ENCODE results near the gene TMEM9B. TPM values are rescaled to one million over a fixed set of nuclear protein-coding genes. Genes with fewer than 3 reads are reported as not detected.
"Not testable (repeated sequence)": the region's sequence is repeated elsewhere in the genome, so short reads cannot be mapped to it uniquely, and the experiment has no call there.

Gene TMEM9B
- 30.0 TPM for total RNA-seq
- 27.3 TPM for polyA plus RNA-seq

DNA sequence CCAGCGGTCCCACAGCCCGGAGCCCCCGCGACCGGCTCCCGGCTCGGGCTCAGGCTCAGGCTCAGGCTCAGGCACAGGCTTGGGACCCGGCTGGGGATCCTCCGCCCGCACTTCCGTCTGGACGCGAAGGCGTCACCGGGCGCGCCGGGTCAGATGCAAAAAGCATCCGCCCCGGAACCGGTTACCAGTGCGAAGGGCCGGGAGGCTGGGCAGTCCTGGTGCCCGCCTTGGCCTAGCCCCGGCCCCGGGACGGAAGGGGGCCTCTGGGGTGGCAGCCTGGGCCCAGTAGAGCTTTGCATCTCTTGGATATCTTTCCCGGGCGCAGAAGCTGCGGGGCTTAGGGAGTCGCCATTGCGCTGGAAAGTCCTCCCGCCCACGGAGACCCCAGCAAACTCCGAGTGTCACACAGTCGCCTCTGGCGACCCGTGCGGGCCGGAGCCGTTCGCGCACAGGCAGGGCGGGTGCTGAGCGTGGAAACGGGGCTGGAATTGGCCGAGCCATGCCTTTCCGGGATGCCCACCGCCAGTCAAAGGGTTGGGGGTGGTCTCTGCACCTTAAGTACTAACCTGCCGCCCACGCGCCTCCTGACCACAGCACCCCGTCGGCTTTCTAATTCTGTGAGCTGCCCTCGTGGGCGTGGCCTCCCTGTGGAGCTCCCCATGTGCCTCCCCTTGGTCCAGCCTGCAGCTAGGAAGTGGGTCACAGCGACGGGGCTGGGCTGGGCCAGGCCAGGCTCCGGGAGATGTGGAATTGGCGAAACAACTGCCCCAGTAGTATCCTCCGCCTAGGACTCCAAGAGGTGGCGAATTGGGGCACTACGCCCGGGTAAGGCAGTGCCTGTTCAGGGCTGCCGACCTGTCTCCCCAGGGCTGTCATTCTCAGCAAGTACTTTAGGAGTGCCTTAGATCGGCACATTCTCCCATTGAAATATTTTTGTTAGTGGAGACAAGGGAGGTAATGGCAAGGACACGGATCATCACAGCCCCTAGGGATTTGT lies at the start of gene TMEM9B:
Gene TMEM9B (minus strand): TSS at position 119 of the 997 bp plus-strand sequence. CDS start 129 bp downstream, outside the sequence.
- Histone ChIP-seq H3K36me3 (ENCODE audit: insufficient read depth) (no peaks in the 10 kb centered on the region), H3K27ac (ENCODE audit: low read depth) (peak within 1 kb of the TSS; percentile 94), H3K4me3 (ENCODE audit: low read depth, low read length) (peak within 1 kb of the TSS; percentile 85), H3K4me1 (ENCODE audit: insufficient read depth) (no peaks in the 10 kb centered on the region)
- DNase-seq (ENCODE audit: extremely low spot score) = peak; percentile 76
- WGBS = under 1% methylated on average over 67 of the region's 67 CpGs

DNA sequence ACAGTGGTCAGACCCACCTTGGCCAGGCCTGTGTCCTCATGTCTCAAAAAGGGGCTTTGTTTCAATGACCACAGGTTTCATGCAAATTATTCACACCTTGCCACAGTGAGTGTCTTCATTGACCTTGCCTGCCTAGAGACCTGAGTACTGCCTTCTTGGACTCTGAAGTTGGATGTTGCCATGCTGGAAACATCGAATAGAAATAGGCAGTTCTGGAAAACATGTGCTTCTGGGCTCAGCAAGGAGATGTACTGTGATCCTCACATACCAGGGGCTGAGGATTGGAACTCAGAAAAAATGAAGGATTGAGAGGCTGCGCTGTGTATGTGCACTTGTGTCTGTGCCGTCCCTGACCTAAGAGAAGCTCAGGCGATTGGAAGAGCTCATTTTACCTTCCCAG lies 49.1 kb upstream of the TMEM9B start:
- WGBS = 94% methylated on average over 4 of the region's 4 CpGs
- H3K4me1 ChIP-seq (ENCODE audit: insufficient read depth) = no peaks in the 10 kb centered on the region
- H3K27ac ChIP-seq (ENCODE audit: low read depth) = no peak overlapping the region
- DNase-seq (ENCODE audit: extremely low spot score) = no peak
- H3K4me3 ChIP-seq (ENCODE audit: low read depth, low read length) = no peak overlapping the region
- no peaks in the 10 kb centered on the region for H3K36me3 ChIP-seq (ENCODE audit: insufficient read depth)

DNA sequence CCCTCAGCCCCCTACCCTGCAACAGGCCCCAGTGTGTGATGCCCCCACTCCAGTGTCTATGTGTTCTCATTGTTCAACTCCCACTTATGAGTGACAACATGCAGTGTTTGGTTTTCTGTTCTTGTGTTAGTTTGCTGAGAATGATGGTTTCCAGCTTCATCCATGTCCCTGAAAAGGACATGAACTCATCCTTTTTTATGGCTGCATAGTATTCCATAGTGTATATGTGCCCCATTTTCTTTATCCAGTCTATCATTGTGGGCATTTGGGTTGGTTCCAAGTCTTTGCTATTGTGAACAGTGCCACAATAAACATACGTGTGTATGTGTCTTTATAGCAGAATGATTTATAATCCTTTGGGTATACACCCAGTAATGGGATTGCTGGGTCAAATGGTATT lies 45.3 kb upstream of the TMEM9B start:
- not testable (repeated sequence) for H3K36me3 ChIP-seq (ENCODE audit: insufficient read depth)
- WGBS = 72% methylated on average over 1 of the region's 1 CpG

DNA sequence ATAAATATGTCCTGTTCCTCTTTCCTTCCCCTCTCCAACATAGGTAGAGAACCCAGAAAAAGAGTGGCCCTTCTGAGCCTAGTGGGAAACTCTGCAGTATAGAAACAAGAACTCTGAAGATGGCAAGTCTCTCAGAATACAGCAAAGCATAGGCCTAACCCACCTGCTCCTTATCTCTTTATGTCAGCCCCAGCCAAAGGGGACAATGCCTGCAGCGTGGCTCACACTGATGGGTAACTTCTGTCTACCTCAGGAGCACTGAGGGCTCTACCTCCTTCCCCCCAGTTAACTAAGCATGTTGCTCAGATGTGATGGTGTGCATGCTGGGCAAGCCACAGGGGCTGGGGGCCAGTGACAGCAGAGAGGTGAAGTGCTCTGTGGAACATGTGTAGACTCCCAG lies 44.4 kb upstream of the TMEM9B start:
- H3K27ac ChIP-seq (ENCODE audit: low read depth) = no peak overlapping the region
- WGBS = 74% methylated on average over 1 of the region's 1 CpG
- H3K4me1 ChIP-seq (ENCODE audit: insufficient read depth) = peaks cover 6% of the 10 kb centered on the region
- H3K4me3 ChIP-seq (ENCODE audit: low read depth, low read length) = no peak overlapping the region
- DNase-seq (ENCODE audit: extremely low spot score) = no peak
- no peaks in the 10 kb centered on the region for H3K36me3 ChIP-seq (ENCODE audit: insufficient read depth)

More for the DNA sequence above, 45.3 kb upstream of the TMEM9B start:
- not testable (repeated sequence) for H3K4me1 ChIP-seq (ENCODE audit: insufficient read depth); DNase-seq (ENCODE audit: extremely low spot score); H3K4me3 ChIP-seq (ENCODE audit: low read depth, low read length); H3K27ac ChIP-seq (ENCODE audit: low read depth)

GRCh38 chr11:9008011-9008550 lies 43.8 kb upstream of the TMEM9B start:
- 73% methylated on average over 3 of the region's 3 CpGs for WGBS
- H3K4me1 ChIP-seq (ENCODE audit: insufficient read depth) = peaks cover 7% of the 10 kb centered on the region
- no peaks in the 10 kb centered on the region for H3K36me3 ChIP-seq (ENCODE audit: insufficient read depth)
- no peak overlapping the region for H3K27ac ChIP-seq (ENCODE audit: low read depth)
- H3K4me3 ChIP-seq (ENCODE audit: low read depth, low read length) = no peak overlapping the region
- DNase-seq (ENCODE audit: extremely low spot score) = no peak

DNA sequence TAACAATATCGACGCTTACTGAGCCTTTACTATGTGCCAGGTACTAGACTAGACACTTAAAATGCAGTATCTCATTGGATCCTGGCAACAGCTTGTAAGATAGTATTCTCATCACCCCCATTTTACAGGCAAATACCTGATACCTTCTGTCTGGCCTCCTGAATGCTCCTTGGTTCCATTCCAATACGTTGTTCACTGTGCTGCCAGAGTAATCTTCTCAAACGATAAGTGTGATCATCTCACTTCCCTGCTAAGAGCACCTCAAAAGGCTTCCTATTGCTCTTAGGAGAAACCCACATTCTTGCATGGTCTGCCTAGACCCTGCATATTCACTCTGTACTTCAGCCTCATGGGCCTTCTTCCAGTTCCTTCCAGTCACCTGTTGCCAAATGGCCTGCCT lies 40.8 kb upstream of the TMEM9B start:
- Histone ChIP-seq H3K36me3 (ENCODE audit: insufficient read depth) (no peaks in the 10 kb centered on the region), H3K4me1 (ENCODE audit: insufficient read depth) (peaks cover 8% of the 10 kb centered on the region), H3K4me3 (ENCODE audit: low read depth, low read length) (no peak overlapping the region), H3K27ac (ENCODE audit: low read depth) (no peak overlapping the region)
- 80% methylated on average over 4 of the region's 4 CpGs for WGBS
- DNase-seq (ENCODE audit: extremely low spot score) = no peak

DNA sequence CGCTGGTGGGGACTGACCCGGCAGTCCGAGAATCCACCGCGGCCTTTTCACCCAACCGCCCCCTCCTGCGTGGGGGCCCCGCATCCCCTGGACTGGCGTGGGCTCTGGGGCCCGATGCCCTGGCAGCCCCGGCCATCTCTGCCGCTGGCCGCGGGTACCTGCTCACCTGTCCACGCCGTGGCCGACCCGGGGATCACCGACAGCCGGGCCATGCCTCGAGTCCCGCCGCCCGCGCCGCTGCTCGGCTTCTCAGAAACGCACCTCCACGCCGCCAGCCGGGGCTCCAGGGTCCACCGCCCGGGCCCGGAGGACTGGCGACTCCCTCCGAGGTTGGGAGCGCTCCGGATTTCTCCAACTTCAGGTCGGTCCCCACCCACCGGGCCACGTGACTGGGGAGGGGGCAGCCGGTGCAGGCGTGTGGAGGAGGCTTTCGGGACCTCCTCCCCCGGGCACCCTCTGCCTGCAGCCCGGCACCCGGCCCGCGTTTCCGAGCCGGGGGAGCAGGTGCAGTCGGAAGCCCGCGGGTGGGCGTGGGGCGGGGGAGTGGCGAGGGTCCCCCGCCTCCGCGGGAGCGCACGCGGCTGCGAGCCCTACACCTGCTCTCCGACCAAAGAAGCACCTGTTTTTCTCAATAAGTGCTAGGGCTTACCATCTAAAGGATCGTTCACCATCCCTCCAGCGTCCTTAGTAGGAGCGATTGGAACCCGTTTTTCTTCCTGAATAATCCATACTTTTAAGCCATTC lies 40.1 kb upstream of the TMEM9B start:
- no peak for DNase-seq (ENCODE audit: extremely low spot score)

GRCh38 chr11:9003573-9004182 lies 39.4 kb upstream of the TMEM9B start, which contains the start of gene NRIP3:
Gene NRIP3, minus strand, starts transcription at chr11:9004001. Its CDS starts 66 bp downstream, at chr11:9003935.
- DNase-seq (ENCODE audit: extremely low spot score) = no peak
- WGBS = under 1% methylated on average over 83 of the region's 83 CpGs
- Histone ChIP-seq H3K4me3 (ENCODE audit: low read depth, low read length) (peak within 1 kb of the TSS; percentile 40), H3K4me1 (ENCODE audit: insufficient read depth) (peaks cover 8% of the 10 kb centered on the region), H3K27ac (ENCODE audit: low read depth) (no peak within 1 kb of the TSS), H3K36me3 (ENCODE audit: insufficient read depth) (no peaks in the 10 kb centered on the region)

More for the DNA sequence above, 40.1 kb upstream of the TMEM9B start:
- H3K4me3 ChIP-seq (ENCODE audit: low read depth, low read length) = peak overlapping the region; percentile 40
- H3K36me3 ChIP-seq (ENCODE audit: insufficient read depth) = no peaks in the 10 kb centered on the region
- 8% methylated on average over 69 of the region's 69 CpGs for WGBS
- H3K27ac ChIP-seq (ENCODE audit: low read depth) = no peak overlapping the region
- peaks cover 8% of the 10 kb centered on the region for H3K4me1 ChIP-seq (ENCODE audit: insufficient read depth)

DNA sequence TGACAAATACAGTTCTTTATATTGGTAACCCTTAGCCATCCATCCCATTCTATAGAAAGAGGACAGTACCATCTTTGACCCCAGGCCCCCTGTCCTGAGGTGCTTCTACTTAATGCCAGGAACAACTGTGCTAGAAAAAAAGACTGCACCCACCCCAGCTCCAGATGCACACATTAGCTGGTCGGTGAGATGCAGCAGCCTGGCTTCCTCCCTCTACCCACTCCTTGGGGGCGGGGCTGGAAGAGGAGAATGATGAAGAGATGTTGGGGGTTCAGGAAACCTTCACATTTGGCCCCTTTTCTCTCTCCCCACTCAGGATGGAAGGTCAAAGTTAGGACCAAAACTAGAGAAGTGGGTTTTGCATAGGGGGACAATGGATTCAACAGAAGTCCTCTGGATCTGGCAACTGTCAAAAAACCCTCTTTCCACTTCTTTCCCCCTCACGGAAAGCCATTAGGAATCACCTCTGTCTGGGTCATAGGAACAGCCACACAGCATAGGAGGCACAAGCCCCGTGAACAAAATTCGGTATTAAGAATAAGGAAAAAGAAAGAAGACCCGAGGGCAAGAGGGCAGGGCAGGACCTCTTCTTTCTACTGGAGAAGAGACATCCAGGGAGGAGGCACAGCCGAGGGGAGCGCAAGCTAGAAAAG lies 38.8 kb upstream of the TMEM9B start:
- Histone ChIP-seq H3K27ac (ENCODE audit: low read depth) (no peak overlapping the region), H3K4me3 (ENCODE audit: low read depth, low read length) (peak overlapping the region; percentile 40), H3K4me1 (ENCODE audit: insufficient read depth) (peaks cover 8% of the 10 kb centered on the region), H3K36me3 (ENCODE audit: insufficient read depth) (no peaks in the 10 kb centered on the region)
- 18% methylated on average over 8 of the region's 8 CpGs for WGBS
- no peak for DNase-seq (ENCODE audit: extremely low spot score)

GRCh38 chr11:9001736-9002135 lies 37.5 kb upstream of the TMEM9B start:
- peaks cover 2% of the 10 kb centered on the region for H3K36me3 ChIP-seq (ENCODE audit: insufficient read depth)
- no peak overlapping the region for H3K4me3 ChIP-seq (ENCODE audit: low read depth, low read length)
- 81% methylated on average over 6 of the region's 6 CpGs for WGBS
- no peak for DNase-seq (ENCODE audit: extremely low spot score)
- peaks cover 8% of the 10 kb centered on the region for H3K4me1 ChIP-seq (ENCODE audit: insufficient read depth)
- H3K27ac ChIP-seq (ENCODE audit: low read depth) = no peak overlapping the region

GRCh38 chr11:8998017-8998416 lies 33.8 kb upstream of the TMEM9B start:
- DNase-seq (ENCODE audit: extremely low spot score) = no peak
- Histone ChIP-seq H3K4me3 (ENCODE audit: low read depth, low read length) (no peak overlapping the region), H3K36me3 (ENCODE audit: insufficient read depth) (peaks cover 2% of the 10 kb centered on the region), H3K4me1 (ENCODE audit: insufficient read depth) (no peaks in the 10 kb centered on the region), H3K27ac (ENCODE audit: low read depth) (no peak overlapping the region)
- WGBS = 90% methylated on average over 2 of the region's 2 CpGs

GRCh38 chr11:8997451-8997850 lies 33.2 kb upstream of the TMEM9B start:
- H3K27ac ChIP-seq (ENCODE audit: low read depth) = no peak overlapping the region
- 90% methylated on average over 3 of the region's 3 CpGs for WGBS

DNA sequence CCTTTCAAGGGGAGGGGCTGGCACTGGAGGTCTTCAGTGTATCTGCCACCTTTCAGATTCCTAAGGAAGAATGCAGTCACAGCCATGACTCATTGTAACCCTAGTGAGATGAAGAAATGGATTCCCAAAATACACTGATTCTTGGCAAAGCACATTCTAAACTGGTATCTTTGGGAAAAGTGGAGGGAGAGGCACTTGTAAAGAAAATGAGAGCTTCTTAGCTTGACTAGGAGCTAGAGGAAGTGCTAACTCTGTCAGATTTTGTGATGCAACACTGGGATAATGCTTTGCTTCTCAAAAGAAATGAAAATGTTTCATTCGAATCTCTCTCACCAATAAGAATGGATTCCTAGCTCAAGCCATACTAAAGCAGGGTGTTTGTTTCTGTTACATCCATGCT lies 25.2 kb upstream of the TMEM9B start:
- Histone ChIP-seq H3K27ac (ENCODE audit: low read depth) (no peak overlapping the region), H3K4me3 (ENCODE audit: low read depth, low read length) (no peak overlapping the region), H3K4me1 (ENCODE audit: insufficient read depth) (no peaks in the 10 kb centered on the region), H3K36me3 (ENCODE audit: insufficient read depth) (no peaks in the 10 kb centered on the region)
- 78% methylated on average over 1 of the region's 1 CpG for WGBS
- DNase-seq (ENCODE audit: extremely low spot score) = no peak

More at GRCh38 chr11:8997451-8997850, 33.2 kb upstream of the TMEM9B start:
- Histone ChIP-seq H3K4me1 (ENCODE audit: insufficient read depth) (no peaks in the 10 kb centered on the region), H3K36me3 (ENCODE audit: insufficient read depth) (peaks cover 2% of the 10 kb centered on the region), H3K4me3 (ENCODE audit: low read depth, low read length) (no peak overlapping the region)
- no peak for DNase-seq (ENCODE audit: extremely low spot score)

Data from urinary bladder (tissue), 4 donors.